Lower leg skin (tissue), 3 donors: ENCODE data around the gene DAND5.

Source experiments
- CTCF ChIP-seq, 3 donors: fragments of 450-650 bp; IDR thresholded peaks; one replicate each; pipeline ENCODE4 v1.5.1; 2016; ENCODE audit warnings: antibody characterized with exemption in 3 of 3, mild to moderate bottlenecking in 3 of 3, moderate library complexity in 2 of 3
- POLR2A ChIP-seq, 2 donors: fragments of 450-650 bp; IDR thresholded peaks; one replicate each; pipeline ENCODE4 v1.6.1; 2016 to 2017; ENCODE audit warnings: antibody characterized with exemption in 2 of 2, mild to moderate bottlenecking in 1 of 2, moderate library complexity in 1 of 2

- no peak for TF ChIP-seq CTCF (IDR thresholded peaks at IDR 0.05)
- TF ChIP-seq POLR2A (IDR thresholded peaks at IDR 0.05), result no peak
Measured at GRCh38 chr19:12974301-12975220, 5.2 kb downstream of the DAND5 start.
